Ishikawa (cell line): Measurements from ENCODE around the gene GABRA5.

ENCODE experiments used
- FOXM1 ChIP-seq: IDR thresholded peaks from 2 replicates; pipeline ENCODE4 v1.6.1; 2012; ENCODE audit warnings: low read depth, borderline replicate concordance
- TAF1 ChIP-seq: IDR thresholded peaks from 2 replicates; pipeline ENCODE4 v1.6.1; 2012; ENCODE audit warnings: low read depth, mild to moderate bottlenecking

DNA sequence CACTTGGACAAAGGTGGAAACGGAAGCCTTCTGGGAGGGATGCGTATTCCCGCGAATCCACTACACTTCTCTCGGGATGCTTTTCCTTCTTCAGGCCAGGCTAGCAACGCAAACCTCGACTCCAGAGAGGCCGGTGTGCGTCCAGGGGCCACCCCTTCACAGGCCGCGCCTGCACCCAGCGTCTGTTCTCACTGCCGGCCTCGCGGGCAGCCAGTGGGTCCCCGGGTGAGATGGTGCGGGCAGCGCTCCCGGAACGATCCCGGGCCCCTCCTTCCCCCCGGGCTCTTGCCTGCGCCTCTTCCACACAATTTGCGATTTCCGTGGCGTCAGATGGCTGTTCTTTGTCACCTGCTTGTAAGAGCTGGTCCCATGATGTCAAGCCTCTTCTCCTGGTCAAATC lies 27.3 kb downstream of the GABRA5 start:
- no peak for TF ChIP-seq FOXM1
- TF ChIP-seq TAF1 = no peak
